ENCODE measurements around the gene PTPRR. TPM values are rescaled to one million over a fixed set of nuclear protein-coding genes. Genes with fewer than 3 reads are reported as not detected.

Gene PTPRR
- total and polyA plus RNA-seq, 2 donors (not counting 3 experiments of a cell fraction or from before 2014, with no cell fraction given) = 0.46 to 1.1 TPM

GRCh38 chr12:70648831-70649230 lies 271.7 kb downstream of the PTPRR start:
- no peak for TF ChIP-seq MAX (IDR thresholded peaks at IDR 0.05; ENCODE audit: insufficient read depth, insufficient read length)
- no peak for TF ChIP-seq CTCF (IDR thresholded peaks at IDR 0.05; ENCODE audit: extremely low read depth in 1 of 2, insufficient read depth in 1 of 2, low read depth in 1 of 2, low read length in 2 of 2)
- no peak for TF ChIP-seq MYC (IDR thresholded peaks at IDR 0.05; ENCODE audit: low read depth, low read length)
- TF ChIP-seq FOS (IDR thresholded peaks at IDR 0.05; ENCODE audit: borderline replicate concordance, insufficient read depth, low read length) = no peak
- H3K9me1 ChIP-seq (replicated peaks; ENCODE audit: control insufficient read depth, extremely low read depth, insufficient read depth, low read length) = no peaks in the 10 kb centered on the region
- peaks cover 70% of the 10 kb centered on the region for H3K4me1 ChIP-seq (ENCODE audit: control insufficient read depth, extremely low read depth, insufficient read depth, low read length)
- H3K27me3 ChIP-seq (ENCODE audit: control insufficient read depth in 2 of 2, insufficient read depth in 2 of 2, low read length in 2 of 2) = no peaks in the 10 kb centered on the region
- H3K79me2 ChIP-seq (ENCODE audit: control insufficient read depth, insufficient read depth, low read length) = no peaks in the 10 kb centered on the region
- CTCF ChIA-PET = interaction anchor here (0.9 to 2.1 kb wide), 4 partner anchors 12 to 70 kb away, joined by 3 to 6 read pairs (median 4); no protein-coding TSS in a partner anchor
- no peaks in the 10 kb centered on the region for H3K36me3 ChIP-seq (ENCODE audit: control insufficient read depth in 2 of 2, extremely low read depth in 1 of 2, insufficient read depth in 2 of 2, low read length in 2 of 2)
- no peaks in the 10 kb centered on the region for H3K9me3 ChIP-seq (replicated peaks; ENCODE audit: control insufficient read depth, insufficient read depth, low read length)
- H3K4me3 ChIP-seq (replicated peaks in 1 of 3; ENCODE audit: insufficient read depth in 1 of 3, low read depth in 1 of 3, low read length in 3 of 3) = no peak overlapping the region
- H3K27ac ChIP-seq (ENCODE audit: insufficient read depth, low read depth, low read length) = peak overlapping the region; percentile 82
- H3K9ac ChIP-seq (replicated peaks; ENCODE audit: extremely low read depth, insufficient read depth, low read length) = peak overlapping the region; percentile 28
- intact Hi-C loops (cut with micrococcal nuclease) (no loop called here), dilution Hi-C loops (cut with MboI; ENCODE audit: extremely low pct_ligation_motif_present, low sequenced_read_pairs) (no loop called here)
- FAIRE-seq = peak; percentile 85
- H3K4me2 ChIP-seq (ENCODE audit: insufficient read depth, low read length) = peak overlapping the region; percentile 40
- peak; percentile 82 for DNase-seq (ENCODE audit: low read depth, low spot score)
- no peak overlapping the region for H2AFZ ChIP-seq (ENCODE audit: low read depth, low read length)
- POLR2A ChIA-PET = no interaction called here
- H4K20me1 ChIP-seq (replicated peaks; ENCODE audit: control insufficient read depth, extremely low read depth, insufficient read depth, low read length) = no peaks in the 10 kb centered on the region
- BruUV-seq (replicated peaks) = no TSS peak

GRCh38 chr12:70648191-70648590 lies 272.3 kb downstream of the PTPRR start:
- CTCF ChIA-PET = interaction anchor here (0.9 to 2.1 kb wide), 3 partner anchors 12 to 16 kb away, joined by 3 to 6 read pairs (median 5); no protein-coding TSS in a partner anchor
- Histone ChIP-seq H2AFZ (ENCODE audit: low read depth, low read length) (no peak overlapping the region), H3K9ac (replicated peaks; ENCODE audit: extremely low read depth, insufficient read depth, low read length) (peak overlapping the region; percentile 28), H3K4me2 (ENCODE audit: insufficient read depth, low read length) (no peak overlapping the region), H3K27me3 (ENCODE audit: control insufficient read depth in 2 of 2, insufficient read depth in 2 of 2, low read length in 2 of 2) (no peaks in the 10 kb centered on the region), H3K9me1 (replicated peaks; ENCODE audit: control insufficient read depth, extremely low read depth, insufficient read depth, low read length) (no peaks in the 10 kb centered on the region), H3K9me3 (replicated peaks; ENCODE audit: control insufficient read depth, insufficient read depth, low read length) (no peaks in the 10 kb centered on the region), H3K36me3 (ENCODE audit: control insufficient read depth in 2 of 2, extremely low read depth in 1 of 2, insufficient read depth in 2 of 2, low read length in 2 of 2) (no peaks in the 10 kb centered on the region), H4K20me1 (replicated peaks; ENCODE audit: control insufficient read depth, extremely low read depth, insufficient read depth, low read length) (no peaks in the 10 kb centered on the region), H3K4me3 (replicated peaks in 1 of 3; ENCODE audit: insufficient read depth in 1 of 3, low read depth in 1 of 3, low read length in 3 of 3) (no peak overlapping the region), H3K4me1 (ENCODE audit: control insufficient read depth, extremely low read depth, insufficient read depth, low read length) (peaks cover 68% of the 10 kb centered on the region), H3K27ac (ENCODE audit: insufficient read depth, low read depth, low read length) (peak overlapping the region; percentile 82), H3K79me2 (ENCODE audit: control insufficient read depth, insufficient read depth, low read length) (no peaks in the 10 kb centered on the region)
- TF ChIP-seq MAX (IDR thresholded peaks at IDR 0.05; ENCODE audit: insufficient read depth, insufficient read length) = no peak
- TF ChIP-seq EZH2 (IDR thresholded peaks at IDR 0.05; ENCODE audit: borderline replicate concordance, low read depth, low read length, severe bottlenecking) = no peak
- TF ChIP-seq CTCF (IDR thresholded peaks at IDR 0.05; ENCODE audit: extremely low read depth in 1 of 2, insufficient read depth in 1 of 2, low read depth in 1 of 2, low read length in 2 of 2) = no peak
- no peak for TF ChIP-seq POLR2AphosphoS5 (IDR thresholded peaks at IDR 0.05; ENCODE audit: insufficient read depth, low read depth, low read length)
- no peak for TF ChIP-seq POLR2A (IDR thresholded peaks at IDR 0.05; ENCODE audit: low read depth, low read length)
- no peak for TF ChIP-seq FOS (IDR thresholded peaks at IDR 0.05; ENCODE audit: borderline replicate concordance, insufficient read depth, low read length)
- no peak for TF ChIP-seq JUN (IDR thresholded peaks at IDR 0.05; ENCODE audit: borderline replicate concordance, insufficient read depth, insufficient read length, low read depth)
- no peak for TF ChIP-seq GATA2 (IDR thresholded peaks at IDR 0.05; ENCODE audit: insufficient read depth, insufficient read length, low read depth, low read length)
- no peak for TF ChIP-seq MYC (IDR thresholded peaks at IDR 0.05; ENCODE audit: low read depth, low read length)
- FAIRE-seq (no peak), DNase-seq (ENCODE audit: low read depth, low spot score) (peak; percentile 40)
- dilution Hi-C loops (cut with MboI; ENCODE audit: extremely low pct_ligation_motif_present, low sequenced_read_pairs) (no loop called here), intact Hi-C loops (cut with micrococcal nuclease) (no loop called here)
- POLR2A ChIA-PET = interaction anchor here (1.1 kb wide), 1 partner anchor 12 kb away, joined by 3 read pairs; no protein-coding TSS in a partner anchor
- BruUV-seq (replicated peaks) = no TSS peak
